Activated CD4-positive, CD25-positive, alpha-beta regulatory T cell treated with anti-CD3 and anti-CD28 coated beads, Interleukin-2, amount 50 U/mL, for 16 hours (primary cell): ENCODE measurements around the gene ZNF277.

Experiments used
- DNase-seq: peaks from one replicate; pipeline ENCODE4 v3.0.0-alpha.2; 2020; ENCODE audit warnings: low read depth, low spot score

The ZNF277 gene

DNA sequence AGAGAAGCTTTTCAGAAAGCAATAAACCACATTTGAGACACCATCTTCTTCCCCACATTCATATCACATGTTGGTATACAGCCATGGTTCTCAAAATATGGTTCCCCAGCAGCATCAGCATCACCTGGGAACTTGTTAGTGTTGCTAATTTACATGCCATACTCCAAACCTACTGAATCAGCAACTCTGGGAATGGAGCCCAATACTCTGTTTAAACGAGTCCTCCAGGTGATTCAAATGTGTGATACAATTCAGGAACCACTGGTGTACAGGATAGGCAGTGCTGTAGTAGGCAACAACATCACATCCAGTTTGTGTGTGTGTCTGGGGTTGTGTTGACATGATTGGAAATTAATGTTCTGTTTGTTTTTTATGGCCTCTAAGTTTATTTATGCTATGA is 47.7 kb downstream of the ZNF277 start:
- no peak for DNase-seq

- DNase-seq = no peak
Measured at GRCh38 chr7:112254709-112255387, 48.4 kb downstream of the ZNF277 start.

GRCh38 chr7:112255388-112255720 is 48.9 kb downstream of the ZNF277 start:
- no peak for DNase-seq

GRCh38 chr7:112257073-112257472 is 50.6 kb downstream of the ZNF277 start:
- no peak for DNase-seq

- no peak for DNase-seq
Measured at GRCh38 chr7:112260911-112261310, 54.4 kb downstream of the ZNF277 start.

DNA sequence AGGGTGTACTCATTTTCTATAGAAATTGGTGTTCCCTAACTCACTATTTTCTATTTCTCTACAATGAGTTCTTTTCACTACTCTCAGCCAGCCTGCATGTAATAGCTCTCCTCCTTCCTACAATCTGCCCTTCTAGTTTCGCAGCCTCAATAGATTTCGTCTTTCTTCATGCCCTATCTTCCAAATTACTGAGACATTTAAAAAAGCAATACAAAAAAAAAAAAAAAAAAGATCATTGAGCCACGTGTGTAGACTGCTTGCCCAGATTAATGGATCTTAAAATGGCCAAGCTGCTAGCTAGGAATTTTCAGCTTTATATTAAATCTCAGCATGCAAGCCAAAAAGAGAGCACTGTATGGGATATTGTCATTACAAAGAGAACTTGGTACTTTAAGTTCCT is 55.5 kb downstream of the ZNF277 start:
- DNase-seq = no peak

- no peak for DNase-seq
Measured at GRCh38 chr7:112262855-112263487, 56.5 kb downstream of the ZNF277 start.

DNA sequence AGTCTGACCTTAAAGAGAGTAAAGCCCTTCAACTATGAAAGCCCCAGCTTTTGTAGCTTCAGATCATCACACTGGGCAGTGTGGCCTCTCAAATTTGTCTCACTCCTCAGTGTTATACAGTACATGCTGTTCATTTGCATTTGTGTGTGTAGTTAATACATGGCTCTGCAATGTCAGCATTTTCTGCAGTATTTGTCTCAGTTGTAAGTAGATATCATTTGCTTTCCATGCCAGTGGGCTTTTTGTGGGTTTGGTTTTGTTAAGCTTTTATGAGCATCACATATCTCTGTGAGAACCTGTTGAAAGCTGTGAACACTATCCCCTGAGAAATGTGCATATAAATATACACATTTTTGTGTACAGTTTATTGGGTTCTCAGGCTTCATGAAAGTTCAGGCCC is 57.0 kb downstream of the ZNF277 start:
- no peak for DNase-seq

DNA sequence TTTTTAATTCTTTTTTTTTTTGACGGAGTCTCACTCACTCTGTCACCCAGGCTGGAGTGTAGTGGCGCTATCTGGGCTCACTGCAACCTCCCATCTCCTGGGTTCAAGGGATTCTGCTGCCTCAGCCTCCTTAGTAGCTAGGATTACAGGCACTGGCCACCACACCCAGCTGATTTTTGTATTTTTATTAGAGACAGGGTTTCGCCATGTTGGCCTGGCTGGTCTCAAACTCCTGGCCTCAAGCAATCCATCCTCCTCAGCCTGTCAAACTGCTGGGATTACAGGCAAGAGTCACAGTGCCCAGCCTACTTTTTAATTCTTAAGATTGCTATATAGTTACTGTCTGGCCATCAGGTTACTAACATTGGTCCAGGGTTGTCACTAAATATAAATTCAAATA is 59.6 kb downstream of the ZNF277 start:
- no peak for DNase-seq

DNA sequence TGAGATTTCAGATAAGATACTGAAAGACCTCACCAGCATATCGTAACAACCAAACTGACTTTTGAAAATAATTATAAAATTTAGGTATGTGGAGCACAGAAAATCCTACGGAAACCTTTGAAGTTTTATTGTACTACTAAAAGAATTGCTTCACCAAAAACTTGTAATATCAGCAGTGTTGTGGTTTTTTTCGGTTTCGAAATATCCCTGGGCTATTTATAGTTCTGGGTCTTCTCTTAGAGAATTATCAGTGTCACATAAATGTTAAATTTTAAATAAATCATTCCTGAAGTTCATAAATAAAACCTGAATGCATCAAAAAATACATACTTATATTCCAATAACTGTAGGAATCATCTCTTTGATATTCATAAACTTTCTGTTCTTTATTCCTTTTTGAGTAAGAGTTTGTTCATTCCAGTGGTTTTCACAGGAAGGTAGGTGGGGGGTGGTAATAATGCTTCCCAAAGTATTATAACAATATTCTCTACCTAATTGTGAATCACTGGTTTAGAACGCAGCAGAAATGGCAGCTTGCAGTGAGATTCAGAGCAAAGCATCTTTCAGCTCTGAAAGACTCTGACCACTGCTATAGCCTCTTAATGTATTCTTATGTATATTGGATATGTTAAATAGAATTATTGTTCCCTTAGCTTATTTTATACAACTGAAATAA is 60.2 kb downstream of the ZNF277 start:
- DNase-seq = no peak

- DNase-seq = no peak
Measured at GRCh38 chr7:112267944-112268691, 61.6 kb downstream of the ZNF277 start.

DNA sequence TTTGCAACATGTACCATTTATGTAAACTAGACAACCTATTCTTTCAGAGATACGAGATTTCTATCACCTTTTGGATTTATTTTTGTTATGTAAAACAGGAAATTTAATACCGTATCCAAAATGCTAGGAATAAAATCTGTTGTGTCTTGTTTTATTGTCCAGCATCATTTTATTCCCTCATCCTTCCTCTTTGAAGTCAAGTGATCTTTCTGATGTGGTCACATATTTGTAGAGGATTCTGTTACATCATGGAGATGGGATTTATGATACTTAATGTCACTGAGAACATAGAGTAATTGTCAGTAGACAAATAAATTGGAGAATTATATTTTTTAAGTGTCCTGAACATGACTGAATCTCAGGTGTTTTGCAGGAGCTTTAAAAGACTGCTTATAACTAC is 64.7 kb downstream of the ZNF277 start:
- DNase-seq = no peak

GRCh38 chr7:112272921-112273561 is 66.5 kb downstream of the ZNF277 start:
- no peak for DNase-seq

DNA sequence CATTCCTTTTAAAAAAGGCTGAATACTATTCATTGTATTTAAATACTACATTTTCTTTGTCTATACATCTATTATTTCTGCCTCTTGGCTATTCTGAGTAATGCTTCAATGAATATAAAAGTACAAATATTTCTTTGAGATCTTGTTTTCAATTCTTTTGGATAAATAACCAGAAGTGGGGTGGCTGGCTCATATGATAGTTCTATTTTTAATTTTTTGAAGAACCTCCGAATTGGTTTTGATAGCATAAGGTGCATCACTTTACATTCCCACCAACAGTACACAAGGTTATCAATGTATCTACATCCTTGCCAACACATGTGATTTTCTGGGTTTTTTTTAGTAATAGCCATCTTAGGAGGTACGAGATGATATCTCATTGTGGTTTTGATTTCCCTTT is 72.5 kb downstream of the ZNF277 start:
- no peak for DNase-seq

DNA sequence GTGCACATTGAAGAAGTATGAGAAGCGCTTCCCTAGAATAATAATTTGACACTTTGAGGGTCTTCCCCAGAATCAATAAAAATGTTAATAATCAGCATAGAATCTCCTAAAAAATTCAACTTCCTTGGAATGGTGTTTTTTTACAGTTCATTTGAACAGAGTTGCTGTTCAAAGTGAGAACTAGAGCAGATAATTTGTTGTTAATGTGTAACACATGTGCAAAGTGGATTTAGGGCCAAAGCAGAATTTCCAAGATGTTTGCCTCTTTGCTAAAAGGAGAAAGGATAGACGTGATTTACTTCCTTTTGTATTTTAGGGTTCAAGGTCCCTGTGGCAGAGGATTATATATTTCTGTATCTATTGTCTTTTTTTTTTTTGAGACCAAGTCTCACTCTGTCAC is 73.8 kb downstream of the ZNF277 start:
- DNase-seq = no peak

DNA sequence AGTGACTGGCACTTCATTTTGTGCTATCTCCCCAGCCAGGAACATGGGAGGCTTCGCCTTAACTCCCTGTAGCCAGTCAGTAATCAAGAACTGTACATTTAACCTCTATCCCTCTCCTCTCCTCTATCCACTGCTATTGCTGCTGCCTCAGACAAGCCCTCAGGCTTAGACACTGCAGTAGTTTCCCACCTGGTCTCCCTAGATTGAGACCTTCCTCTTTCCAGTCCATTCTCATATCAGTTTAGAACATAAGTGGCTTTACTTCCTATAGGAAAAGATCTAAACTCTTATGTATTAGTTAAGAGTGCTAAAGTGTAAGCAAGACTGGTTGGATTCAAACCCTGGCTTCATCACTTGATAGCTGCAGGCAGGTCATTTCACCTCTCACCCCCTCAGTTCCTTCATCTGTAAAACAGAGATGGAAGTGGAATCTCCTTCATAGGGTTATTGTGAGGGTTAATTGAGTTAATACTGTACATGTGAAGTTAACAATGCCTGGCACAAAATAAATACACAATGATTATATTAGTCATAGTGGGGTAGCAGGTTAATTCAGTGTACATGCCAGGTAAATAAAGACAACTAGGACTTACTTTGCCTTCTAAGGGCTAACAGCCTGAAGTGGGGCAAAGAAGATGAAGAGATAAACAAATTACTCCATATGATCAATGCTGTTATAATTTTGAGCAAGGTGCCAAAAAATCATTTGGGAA is 76.1 kb downstream of the ZNF277 start:
- DNase-seq = no peak

DNA sequence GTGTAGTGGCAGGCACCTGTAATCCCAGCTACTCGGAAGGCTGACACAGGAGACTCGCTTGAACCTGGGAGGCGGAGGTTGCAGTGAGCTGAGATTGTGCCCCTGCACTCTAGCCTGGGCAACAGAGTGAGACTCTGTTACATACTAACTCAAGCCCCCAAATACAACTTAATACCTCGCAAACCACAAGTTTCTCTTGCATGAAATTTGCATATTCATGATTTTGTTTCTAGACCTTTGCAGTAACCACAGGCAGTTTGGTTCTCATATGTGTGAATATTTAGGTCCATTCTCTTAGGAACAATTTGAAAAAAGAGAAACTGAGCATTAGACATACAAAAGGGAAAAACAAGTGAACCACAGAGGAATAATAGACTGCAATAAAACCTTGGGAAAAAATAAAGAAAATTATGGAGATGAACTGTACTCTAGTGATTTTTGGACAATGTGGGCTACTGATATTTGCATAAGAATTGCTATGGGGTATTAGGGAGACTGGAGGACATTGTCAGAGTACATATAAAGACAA is 77.0 kb downstream of the ZNF277 start:
- no peak for DNase-seq

DNA sequence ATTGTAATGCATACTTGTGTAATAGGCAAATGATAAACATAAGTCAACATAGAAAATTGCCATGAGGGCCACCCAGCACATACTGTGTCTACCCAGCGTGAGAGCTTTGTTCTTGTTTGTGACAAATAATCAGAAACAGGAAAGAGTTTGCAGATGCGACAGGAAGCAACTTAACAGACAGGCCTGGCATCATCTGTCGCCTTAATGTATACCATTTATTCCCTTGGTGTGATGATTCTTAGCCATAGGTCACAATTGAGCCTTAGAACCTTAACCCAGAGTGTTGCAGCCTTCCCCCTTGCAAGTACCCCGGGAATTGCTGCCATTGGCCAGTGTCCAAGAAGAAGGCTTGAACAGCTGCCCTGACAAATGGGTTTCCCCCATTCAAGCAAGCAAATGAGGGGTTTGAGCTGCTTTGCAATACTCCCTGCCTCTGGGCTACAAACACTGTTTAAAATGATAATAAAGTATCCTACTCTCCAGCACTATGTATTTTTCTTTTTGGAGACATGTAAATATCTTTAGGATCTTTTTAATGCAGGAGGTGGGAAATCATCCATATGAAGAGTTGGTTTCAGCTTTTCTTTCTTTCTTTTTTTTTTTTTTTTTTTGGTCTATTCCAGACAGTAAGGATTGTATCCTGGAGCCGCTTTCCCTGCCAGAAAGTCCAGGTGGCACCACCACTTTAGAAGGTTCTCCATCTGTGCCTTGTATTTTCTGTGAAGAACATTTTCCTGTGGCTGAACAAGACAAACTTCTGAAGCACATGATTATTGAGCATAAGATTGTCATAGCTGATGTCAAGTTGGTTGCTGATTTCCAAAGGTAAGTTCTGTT is 80.0 kb downstream of the ZNF277 start:
- no peak for DNase-seq

DNA sequence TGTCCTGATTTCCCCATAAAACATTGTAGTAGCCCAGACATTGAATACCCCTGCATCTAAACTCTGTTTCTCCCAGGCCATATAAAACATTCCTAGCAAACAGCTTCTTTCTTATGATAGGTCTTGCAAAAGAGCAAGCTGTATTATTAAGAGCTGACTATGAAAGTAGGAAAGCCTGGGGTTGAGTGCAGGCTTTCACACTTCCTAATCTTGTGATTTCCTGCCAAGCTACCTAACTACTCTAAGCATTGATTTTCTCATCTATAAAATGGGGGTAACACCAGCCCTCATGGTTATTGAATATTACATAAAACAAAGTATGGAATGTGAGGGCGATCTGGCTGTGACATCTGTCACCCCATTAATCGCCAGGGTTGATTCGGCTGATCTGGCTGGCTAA is 81.8 kb downstream of the ZNF277 start:
- no peak for DNase-seq

DNA sequence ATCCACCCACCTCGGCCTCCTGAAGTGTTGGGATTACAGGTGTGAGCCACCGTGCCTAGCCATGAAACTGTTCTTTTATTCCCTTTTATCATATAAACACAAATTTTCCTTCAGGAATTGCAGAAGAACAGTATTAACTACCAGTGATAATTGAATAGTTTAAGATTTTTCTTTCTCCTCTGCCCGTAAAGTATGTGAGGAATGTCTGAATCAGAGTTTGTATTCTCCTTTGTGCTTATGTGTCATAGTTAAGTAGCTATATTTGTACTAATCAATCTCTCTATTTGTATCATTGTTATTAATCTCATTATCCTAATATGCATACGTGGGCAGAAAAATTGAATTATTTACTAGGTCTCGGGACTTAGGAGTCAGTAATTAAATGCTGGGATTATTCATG is 83.6 kb downstream of the ZNF277 start:
- no peak for DNase-seq
